CD4-positive, alpha-beta T cell (primary cell): ENCODE data around the gene SAMMSON. TPM values are rescaled to one million over a fixed set of nuclear protein-coding genes. Genes with fewer than 3 reads are reported as not detected.

ENCODE experiments used
- ATAC-seq: fragments of 200-7000 bp; cut with Tn5 transposase; one replicate; pipeline ENCODE4 v1.10.0; 2022; ENCODE audit warnings: mild to moderate bottlenecking; ENCODE audit not compliant: poor library complexity
- CTCF ChIA-PET: fragments of 350-600 bp; sonication (Branson Sonifier 250); formaldehyde crosslinking; loops from one replicate; lab custom pipeline; 2021; ENCODE audit warnings: antibody characterized with exemption, inconsistent platforms; lab: Charles Lee
- POLR2A ChIA-PET: fragments of 350-600 bp; sonication (Branson Sonifier 250); formaldehyde crosslinking; loops from one replicate; lab custom pipeline; 2021; ENCODE audit warnings: antibody characterized with exemption, inconsistent platforms; lab: Charles Lee
- DNase-seq, 14 experiments: peaks; one replicate each; pipeline ENCODE4 v3.0.0-alpha.2; 2013 to 2020; ENCODE audit warnings: mixed read lengths in 2 of 14
- H3K27ac ChIP-seq, 2 donors: one replicate each; pipeline versions ENCODE4 v1.5.1 to v1.7.0; 2013; ENCODE audit warnings: low read length in 2 of 2, low read depth in 1 of 2, mild to moderate bottlenecking in 1 of 2
- H3K27me3 ChIP-seq, 2 experiments: 1 replicate in 1 of 2; 2 replicates in 1 of 2; pipeline versions ENCODE4 v1.6.1 to v1.7.0; 2013; ENCODE audit warnings: low read length in 2 of 2, control low read depth in 1 of 2, mild to moderate bottlenecking in 1 of 2, moderate library complexity in 1 of 2; ENCODE audit not compliant: insufficient read depth in 2 of 2, control insufficient read depth in 1 of 2
- H3K36me3 ChIP-seq: one replicate; pipeline ENCODE4 v1.6.1; 2013; ENCODE audit warnings: low read length, control low read depth; ENCODE audit not compliant: insufficient read depth
- H3K4me1 ChIP-seq: one replicate; pipeline ENCODE4 v1.6.1; 2013; ENCODE audit warnings: low read length, control low read depth; ENCODE audit not compliant: insufficient read depth
- H3K4me3 ChIP-seq: one replicate; pipeline ENCODE4 v1.5.1; 2013; ENCODE audit warnings: mild to moderate bottlenecking, low read length, moderate library complexity
- H3K9me3 ChIP-seq, 2 experiments: 1 replicate in 1 of 2; 2 replicates in 1 of 2; pipeline versions ENCODE4 v1.6.1 to v1.7.0; 2013; ENCODE audit warnings: low read length in 2 of 2, mild to moderate bottlenecking in 2 of 2, control low read depth in 1 of 2, moderate library complexity in 1 of 2; ENCODE audit not compliant: control insufficient read depth in 1 of 2, insufficient read depth in 1 of 2
- H3K27ac Mint-ChIP-seq: one replicate; pipeline ENCODE4 v1.8.0; 2020; ENCODE audit warnings: mixed read lengths
- H3K27me3 Mint-ChIP-seq: one replicate; pipeline ENCODE4 v1.8.0; 2021; ENCODE audit warnings: mixed read lengths
- H3K36me3 Mint-ChIP-seq: one replicate; pipeline ENCODE4 v1.8.0; 2021; ENCODE audit warnings: low read depth, mixed read lengths
- H3K4me1 Mint-ChIP-seq: one replicate; pipeline ENCODE4 v1.8.0; 2021; ENCODE audit warnings: low read depth, mixed read lengths
- H3K4me3 Mint-ChIP-seq: one replicate; pipeline ENCODE4 v1.8.0; 2020; ENCODE audit warnings: mild to moderate bottlenecking, mixed read lengths
- H3K9me3 Mint-ChIP-seq: one replicate; pipeline ENCODE4 v1.8.0; 2020; ENCODE audit warnings: mixed read lengths
- CTCF ChIP-seq: fragments of 200-600 bp; IDR thresholded peaks from one replicate; pipeline ENCODE4 v1.8.0; 2022; ENCODE audit warnings: antibody characterized with exemption, mild to moderate bottlenecking
- intact Hi-C, 2 experiments: fragments of 100-400 bp; cut with DNase I in 1 of 2; cut with micrococcal nuclease in 1 of 2; formaldehyde crosslinking; loops; one replicate each; pipeline versions ENCODE4 v1.15.1 to v1.9.0; 2023 to 2025; cut with DNase I, micrococcal nuclease
- total RNA-seq, 174 experiments: library from RNA in 2 of 174; stranded (reverse) in 2 of 174; gene quantifications; one replicate each; pipeline ENCODE4 v1.2.3 and lab custom pipeline; 2021 to 2026

Gene SAMMSON
- total RNA-seq, 2 experiments from 2014 or later = not detected

GRCh38 chr3:70042641-70043040, 43.1 kb downstream of the SAMMSON start:
- no peak overlapping the region for H3K27ac ChIP-seq
- no peak for TF ChIP-seq CTCF
- DNase-seq (no peak), ATAC-seq (no peak)
- H3K4me1 ChIP-seq = no peaks in the 10 kb centered on the region
- H3K27ac Mint-ChIP-seq = no peak overlapping the region
- H3K4me1 Mint-ChIP-seq = no peaks in the 10 kb centered on the region
- ChIA-PET POLR2A (no interaction called here), CTCF (no interaction called here)
- peaks cover 9% of the 10 kb centered on the region for H3K27me3 Mint-ChIP-seq
- no peaks in the 10 kb centered on the region for H3K27me3 ChIP-seq
- no peaks in the 10 kb centered on the region for H3K36me3 Mint-ChIP-seq
- H3K9me3 ChIP-seq = no peaks in the 10 kb centered on the region
- H3K36me3 ChIP-seq = no peaks in the 10 kb centered on the region
- H3K4me3 Mint-ChIP-seq = no peak overlapping the region
- no peaks in the 10 kb centered on the region for H3K9me3 Mint-ChIP-seq
- intact Hi-C loops = no loop called here
- H3K4me3 ChIP-seq = no peak overlapping the region

GRCh38 chr3:70049761-70050160, 50.2 kb downstream of the SAMMSON start:
- no peak overlapping the region for H3K4me3 Mint-ChIP-seq
- H3K27me3 ChIP-seq = peaks cover 0 to 4% of the 10 kb centered on the region in 2 experiments
- H3K27ac ChIP-seq = no peak overlapping the region
- no peaks in the 10 kb centered on the region for H3K36me3 ChIP-seq
- H3K36me3 Mint-ChIP-seq = no peaks in the 10 kb centered on the region
- no peak for TF ChIP-seq CTCF
- no peak overlapping the region for H3K4me3 ChIP-seq
- ChIA-PET CTCF (no interaction called here), POLR2A (no interaction called here)
- no peaks in the 10 kb centered on the region for H3K9me3 Mint-ChIP-seq
- DNase-seq (no peak), ATAC-seq (no peak)
- H3K27ac Mint-ChIP-seq = no peak overlapping the region
- intact Hi-C loops = no loop called here
- no peaks in the 10 kb centered on the region for H3K4me1 Mint-ChIP-seq
- peaks cover 37% of the 10 kb centered on the region for H3K27me3 Mint-ChIP-seq
- no peaks in the 10 kb centered on the region for H3K9me3 ChIP-seq
- H3K4me1 ChIP-seq = no peaks in the 10 kb centered on the region

GRCh38 chr3:70053293-70053692, 53.8 kb downstream of the SAMMSON start:
- POLR2A ChIA-PET = no interaction called here
- CTCF ChIA-PET = no interaction called here
- TF ChIP-seq CTCF = no peak

More at GRCh38 chr3:70053293-70053692, 53.8 kb downstream of the SAMMSON start:
- no peaks in the 10 kb centered on the region for H3K9me3 ChIP-seq
- no peak overlapping the region for H3K4me3 ChIP-seq
- no peak overlapping the region for H3K27ac ChIP-seq
- H3K4me1 Mint-ChIP-seq = no peaks in the 10 kb centered on the region
- H3K36me3 ChIP-seq = no peaks in the 10 kb centered on the region
- no peak overlapping the region for H3K4me3 Mint-ChIP-seq
- peaks cover 0 to 7% of the 10 kb centered on the region in 2 experiments for H3K27me3 ChIP-seq
- peak in 2 of 14 experiments; percentile 21 to 23 for DNase-seq
- no peak for ATAC-seq
- no peaks in the 10 kb centered on the region for H3K4me1 ChIP-seq
- H3K9me3 Mint-ChIP-seq = no peaks in the 10 kb centered on the region
- H3K27me3 Mint-ChIP-seq = peaks cover 39% of the 10 kb centered on the region
- no peaks in the 10 kb centered on the region for H3K36me3 Mint-ChIP-seq
- H3K27ac Mint-ChIP-seq = no peak overlapping the region
- intact Hi-C loops = no loop called here
